Right lung (tissue), 5 donors: ENCODE results near the gene IRF4. TPM values are rescaled to one million over a fixed set of nuclear protein-coding genes. Genes with fewer than 3 reads are reported as not detected.

Experiments used
- polyA plus RNA-seq, 5 donors: library from polyadenylated mRNA; unstranded; fragments of 120-200 nt; gene quantifications; one replicate each; pipeline versions ENCODE4 v1.2.1 to v1.2.3, GENCODE V29; 2013; ENCODE audit warnings: inconsistent platforms in 1 of 5, low replicate concordance in 1 of 5; ENCODE audit not compliant: insufficient read length in 5 of 5, insufficient read depth in 1 of 5

Gene IRF4
- polyA plus RNA-seq, 5 donors: 0.19 to 0.86 (median 0.27) TPM

Other genes starting within 250 kb of the IRF4 start
- gene DUSP22, start 99.3 kb upstream of the IRF4 start, polyA plus RNA-seq: 10 to 100 TPM; 29.0 to 33.1 (median 29.9) TPM